Calu3 (cell line): ENCODE results near the gene RORB. TPM values are rescaled to one million over a fixed set of nuclear protein-coding genes. Genes with fewer than 3 reads are reported as not detected.

Source experiments
- BruUV-seq: library from RNA; stranded (reverse); fragments of 400-500 nt; replicated peaks from 2 replicates; lab custom pipeline; 2021; lab: Mats Ljungman, UMichigan
- CTCF ChIA-PET: fragments of 300-600 bp; sonication (Branson Sonifier 250); formaldehyde crosslinking; loops from one replicate; lab custom pipeline; 2022; ENCODE audit warnings: antibody characterized with exemption; lab: Charles Lee
- DNase-seq: peaks from one replicate; pipeline ENCODE4 v3.0.0; 2022
- H3K27ac Mint-ChIP-seq: one replicate; pipeline ENCODE4 v1.8.0; 2022; ENCODE audit warnings: mixed read lengths; ENCODE audit not compliant: unreplicated experiment
- H3K27me3 Mint-ChIP-seq: one replicate; pipeline ENCODE4 v1.8.0; 2022; ENCODE audit warnings: mixed read lengths; ENCODE audit not compliant: unreplicated experiment
- H3K36me3 Mint-ChIP-seq: one replicate; pipeline ENCODE4 v1.8.0; 2022; ENCODE audit warnings: mild to moderate bottlenecking, moderate library complexity, mixed read lengths; ENCODE audit not compliant: insufficient read depth, unreplicated experiment
- H3K4me1 Mint-ChIP-seq: one replicate; pipeline ENCODE4 v1.8.0; 2022; ENCODE audit warnings: mild to moderate bottlenecking, low read depth, mixed read lengths; ENCODE audit not compliant: unreplicated experiment
- H3K4me3 Mint-ChIP-seq: one replicate; pipeline ENCODE4 v1.8.0; 2022; ENCODE audit warnings: mild to moderate bottlenecking, low read depth, moderate library complexity, mixed read lengths; ENCODE audit not compliant: unreplicated experiment
- H3K9me3 Mint-ChIP-seq: one replicate; pipeline ENCODE4 v1.8.0; 2022; ENCODE audit warnings: low read depth, mixed read lengths; ENCODE audit not compliant: unreplicated experiment
- intact Hi-C: fragments of 100-400 bp; cut with micrococcal nuclease; formaldehyde crosslinking; loops from one replicate; pipeline ENCODE4 v1.10.0; 2022; ENCODE audit not compliant: unreplicated experiment
- total RNA-seq: library from RNA; stranded (reverse); gene quantifications from 2 replicates; pipeline ENCODE4 v1.2.3, GENCODE V29; 2022
- TF ChIP-seq, protein P1 (sequence below): fragments of 200-600 bp; IDR thresholded peaks from one replicate; pipeline ENCODE4 v1.8.0; 2022; ENCODE audit warnings: antibody characterized with exemption; ENCODE audit not compliant: unreplicated experiment

RORB gene
- total RNA-seq, 1 experiment from 2014 or later: not detected

DNA sequence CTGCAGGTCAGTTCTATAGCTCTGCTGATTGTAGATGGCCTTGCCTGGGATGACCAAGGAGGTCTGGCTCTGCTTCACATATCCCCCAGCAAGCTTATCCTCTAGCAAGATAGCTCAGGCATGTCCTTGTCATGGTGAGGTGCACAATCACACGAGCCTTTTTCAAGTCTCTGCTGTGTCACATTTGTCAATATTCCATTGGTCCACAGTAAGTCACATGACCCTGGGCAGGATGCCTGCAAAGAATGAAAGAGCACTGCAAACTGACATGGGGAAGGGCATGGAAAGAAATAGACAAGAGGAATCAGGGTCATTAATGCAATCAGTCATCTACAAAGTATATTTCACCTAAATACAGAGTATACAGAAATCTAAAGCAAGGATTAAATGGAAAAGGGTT lies 142.0 kb downstream of the RORB start:
- DNase-seq: no peak
- Mint-ChIP-seq H3K4me3 (no peak overlapping the region), H3K4me1 (no peaks in the 10 kb centered on the region), H3K9me3 (no peaks in the 10 kb centered on the region), H3K27me3 (peaks cover 53% of the 10 kb centered on the region), H3K36me3 (no peaks in the 10 kb centered on the region), H3K27ac (no peak overlapping the region)
- intact Hi-C loops: no loop called here
- CTCF ChIA-PET: no interaction called here
- TF ChIP-seq, protein P1, sequence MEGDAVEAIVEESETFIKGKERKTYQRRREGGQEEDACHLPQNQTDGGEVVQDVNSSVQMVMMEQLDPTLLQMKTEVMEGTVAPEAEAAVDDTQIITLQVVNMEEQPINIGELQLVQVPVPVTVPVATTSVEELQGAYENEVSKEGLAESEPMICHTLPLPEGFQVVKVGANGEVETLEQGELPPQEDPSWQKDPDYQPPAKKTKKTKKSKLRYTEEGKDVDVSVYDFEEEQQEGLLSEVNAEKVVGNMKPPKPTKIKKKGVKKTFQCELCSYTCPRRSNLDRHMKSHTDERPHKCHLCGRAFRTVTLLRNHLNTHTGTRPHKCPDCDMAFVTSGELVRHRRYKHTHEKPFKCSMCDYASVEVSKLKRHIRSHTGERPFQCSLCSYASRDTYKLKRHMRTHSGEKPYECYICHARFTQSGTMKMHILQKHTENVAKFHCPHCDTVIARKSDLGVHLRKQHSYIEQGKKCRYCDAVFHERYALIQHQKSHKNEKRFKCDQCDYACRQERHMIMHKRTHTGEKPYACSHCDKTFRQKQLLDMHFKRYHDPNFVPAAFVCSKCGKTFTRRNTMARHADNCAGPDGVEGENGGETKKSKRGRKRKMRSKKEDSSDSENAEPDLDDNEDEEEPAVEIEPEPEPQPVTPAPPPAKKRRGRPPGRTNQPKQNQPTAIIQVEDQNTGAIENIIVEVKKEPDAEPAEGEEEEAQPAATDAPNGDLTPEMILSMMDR: no peak
- BruUV-seq: no TSS peak

DNA sequence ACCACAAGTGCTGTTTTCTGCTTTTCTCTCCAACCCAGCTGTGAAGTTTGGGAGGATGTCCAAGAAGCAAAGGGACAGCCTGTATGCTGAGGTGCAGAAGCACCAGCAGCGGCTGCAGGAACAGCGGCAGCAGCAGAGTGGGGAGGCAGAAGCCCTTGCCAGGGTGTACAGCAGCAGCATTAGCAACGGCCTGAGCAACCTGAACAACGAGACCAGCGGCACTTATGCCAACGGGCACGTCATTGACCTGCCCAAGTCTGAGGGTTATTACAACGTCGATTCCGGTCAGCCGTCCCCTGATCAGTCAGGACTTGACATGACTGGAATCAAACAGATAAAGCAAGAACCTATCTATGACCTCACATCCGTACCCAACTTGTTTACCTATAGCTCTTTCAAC lies 145.2 kb downstream of the RORB start:
- Mint-ChIP-seq H3K27ac (no peak overlapping the region), H3K4me1 (no peaks in the 10 kb centered on the region), H3K9me3 (no peaks in the 10 kb centered on the region), H3K27me3 (peaks cover 36% of the 10 kb centered on the region), H3K36me3 (no peaks in the 10 kb centered on the region), H3K4me3 (no peak overlapping the region)
- no TSS peak for BruUV-seq
- DNase-seq: no peak
- CTCF ChIA-PET: no interaction called here
- TF ChIP-seq, protein P1: no peak
- intact Hi-C loops: no loop called here

- no TSS peak for BruUV-seq
- CTCF ChIA-PET: interaction anchor here (0.5 kb wide), 1 partner anchor 361 kb away, joined by 3 read pairs; no protein-coding TSS in a partner anchor
- Mint-ChIP-seq H3K27ac (no peak overlapping the region), H3K36me3 (no peaks in the 10 kb centered on the region), H3K9me3 (no peaks in the 10 kb centered on the region), H3K4me1 (no peaks in the 10 kb centered on the region), H3K27me3 (peaks cover 35% of the 10 kb centered on the region), H3K4me3 (no peak overlapping the region)
- TF ChIP-seq, protein P1: no peak
- DNase-seq: no peak
- intact Hi-C loops: no loop called here
Measured at GRCh38 chr9:74643303-74643923, 146.3 kb downstream of the RORB start.

GRCh38 chr9:74644023-74644422 lies 146.9 kb downstream of the RORB start:
- H3K9me3 Mint-ChIP-seq: no peaks in the 10 kb centered on the region
- H3K27me3 Mint-ChIP-seq: peaks cover 34% of the 10 kb centered on the region
- intact Hi-C loops: no loop called here
- TF ChIP-seq, protein P1: no peak
- DNase-seq: no peak
- no peak overlapping the region for H3K4me3 Mint-ChIP-seq
- no peak overlapping the region for H3K27ac Mint-ChIP-seq
- no TSS peak for BruUV-seq
- CTCF ChIA-PET: interaction anchor here (0.5 kb wide), 1 partner anchor 361 kb away, joined by 3 read pairs; no protein-coding TSS in a partner anchor
- H3K4me1 Mint-ChIP-seq: no peaks in the 10 kb centered on the region
- no peaks in the 10 kb centered on the region for H3K36me3 Mint-ChIP-seq
